GM23338 (cell line): ENCODE data around the gene GRIN3A. TPM values are rescaled to one million over a fixed set of nuclear protein-coding genes. Genes with fewer than 3 reads are reported as not detected.
"Not testable (repeated sequence)": the region's sequence is repeated elsewhere in the genome, so short reads cannot be mapped to it uniquely, and the experiment has no call there.

Source experiments
- ATAC-seq: fragments of 200-7000 bp; cut with Tn5 transposase; 3 replicates; pipeline ENCODE4 v1.9.1; 2020
- DNase-seq: peaks from one replicate; pipeline ENCODE4 v3.0.0-alpha.2; 2015; ENCODE audit warnings: low spot score
- H2AFZ ChIP-seq: fragments of 200-600 bp; sonication (generic); 2 replicates; pipeline ENCODE4 v1.8.0; 2016; ENCODE audit warnings: antibody characterized with exemption, mild to moderate bottlenecking, moderate library complexity
- H3F3A ChIP-seq: fragments of 200-600 bp; sonication (generic); replicated peaks from 2 replicates; pipeline ENCODE4 v1.8.0; 2017; ENCODE audit warnings: antibody characterized with exemption, mixed run types, low read depth
- H3K27ac ChIP-seq: fragments of 200-600 bp; sonication (generic); 2 replicates; pipeline ENCODE4 v1.6.1; 2016; ENCODE audit warnings: low read depth
- H3K27me3 ChIP-seq: fragments of 200-600 bp; sonication (generic); 2 replicates; pipeline ENCODE4 v1.8.0; 2016; ENCODE audit warnings: mild to moderate bottlenecking, mixed run types, moderate library complexity; ENCODE audit not compliant: insufficient read depth
- H3K36me3 ChIP-seq: fragments of 200-600 bp; sonication (generic); 2 replicates; pipeline ENCODE4 v1.8.0; 2016; ENCODE audit warnings: mild to moderate bottlenecking; ENCODE audit not compliant: insufficient read depth
- H3K4me1 ChIP-seq: fragments of 200-600 bp; sonication (generic); 2 replicates; pipeline ENCODE4 v1.8.0; 2016; ENCODE audit warnings: mild to moderate bottlenecking, moderate library complexity; ENCODE audit not compliant: insufficient read depth
- H3K4me2 ChIP-seq: fragments of 200-600 bp; sonication (generic); 2 replicates; pipeline ENCODE4 v1.7.1; 2017; ENCODE audit warnings: mixed run types
- H3K4me3 ChIP-seq: fragments of 200-600 bp; sonication (generic); 2 replicates; pipeline ENCODE4 v1.6.1; 2016; ENCODE audit warnings: mixed run types
- H3K79me2 ChIP-seq: fragments of 200-600 bp; sonication (generic); replicated peaks from 2 replicates; pipeline ENCODE4 v1.8.0; 2017; ENCODE audit warnings: mild to moderate bottlenecking; ENCODE audit not compliant: insufficient read depth
- H3K9me2 ChIP-seq: fragments of 200-600 bp; sonication (generic); 2 replicates; pipeline ENCODE4 v1.8.0; 2017; ENCODE audit not compliant: insufficient read depth
- H4K20me1 ChIP-seq: fragments of 200-600 bp; sonication (generic); replicated peaks from 2 replicates; pipeline ENCODE4 v1.8.0; 2017; ENCODE audit warnings: mild to moderate bottlenecking; ENCODE audit not compliant: insufficient read depth
- H3K27ac Mint-ChIP-seq: 2 replicates; pipeline ENCODE4 v1.8.0; 2020; ENCODE audit warnings: inconsistent platforms, mild to moderate bottlenecking, moderate library complexity, mixed read lengths
- H3K27me3 Mint-ChIP-seq: 3 replicates; pipeline ENCODE4 v1.8.0; 2022; ENCODE audit warnings: low read depth, mild to moderate bottlenecking, moderate library complexity, mixed read lengths, inconsistent platforms; ENCODE audit not compliant: insufficient read depth, poor library complexity
- H3K36me3 Mint-ChIP-seq: 3 replicates; pipeline ENCODE4 v1.8.0; 2021; ENCODE audit warnings: low read depth, mild to moderate bottlenecking, inconsistent platforms, moderate library complexity, mixed read lengths
- H3K4me1 Mint-ChIP-seq: 3 replicates; pipeline ENCODE4 v1.8.0; 2020; ENCODE audit warnings: mild to moderate bottlenecking, inconsistent platforms, mixed read lengths
- H3K4me3 Mint-ChIP-seq: 3 replicates; pipeline ENCODE4 v1.8.0; 2021; ENCODE audit warnings: moderate library complexity, mild to moderate bottlenecking, inconsistent platforms, mixed read lengths
- H3K9me3 Mint-ChIP-seq: 3 replicates; pipeline ENCODE4 v1.8.0; 2020; ENCODE audit warnings: moderate library complexity, mild to moderate bottlenecking, inconsistent platforms, mixed read lengths
- EZH2 ChIP-seq: fragments of 200-600 bp; sonication (generic); IDR thresholded peaks from one replicate; pipeline ENCODE4 v1.8.0; 2017; ENCODE audit warnings: antibody characterized with exemption, mild to moderate bottlenecking, low read depth; ENCODE audit not compliant: unreplicated experiment
- EZH2phosphoT487 ChIP-seq: fragments of 200-600 bp; sonication (generic); IDR thresholded peaks from one replicate; pipeline ENCODE4 v1.8.1; 2018; ENCODE audit warnings: antibody characterized with exemption; ENCODE audit not compliant: unreplicated experiment
- ZNF462 ChIP-seq: fragments of 250-450 bp; sonication (Bioruptor Pico); IDR thresholded peaks from 2 replicates; pipeline ENCODE4 v1.5.0; 2020; ENCODE audit warnings: mild to moderate bottlenecking, moderate library complexity
- polyA plus RNA-seq: library from polyadenylated mRNA; unstranded; fragments of >200 nt; fragmentation: Nextera tagmentation; extraction: Ambion mirVana; gene quantifications from 2 replicates; pipeline ENCODE4 v1.2.1, GENCODE V29; 2016
- total RNA-seq: library from RNA; depleted of rRNA; stranded (reverse); fragments of >200 nt; shearing (Covaris generic); gene quantifications from 2 replicates; pipeline ENCODE4 v1.2.3, GENCODE V29; 2014
- TF ChIP-seq, protein P1 (sequence below), 2 experiments: fragments of 200-600 bp in 1 of 2; sonication (generic) in 1 of 2; conservative IDR thresholded peaks; 2 replicates each; pipeline versions ENCODE4 v1.5.1 to v1.6.1; 2016 to 2017; ENCODE audit warnings: antibody characterized with exemption in 2 of 2, low read depth in 2 of 2, mild to moderate bottlenecking in 2 of 2, moderate library complexity in 1 of 2

The GRIN3A gene
- total and polyA plus RNA-seq, 2 experiments from 2014 or later = 0.03 to 0.05 TPM

DNA sequence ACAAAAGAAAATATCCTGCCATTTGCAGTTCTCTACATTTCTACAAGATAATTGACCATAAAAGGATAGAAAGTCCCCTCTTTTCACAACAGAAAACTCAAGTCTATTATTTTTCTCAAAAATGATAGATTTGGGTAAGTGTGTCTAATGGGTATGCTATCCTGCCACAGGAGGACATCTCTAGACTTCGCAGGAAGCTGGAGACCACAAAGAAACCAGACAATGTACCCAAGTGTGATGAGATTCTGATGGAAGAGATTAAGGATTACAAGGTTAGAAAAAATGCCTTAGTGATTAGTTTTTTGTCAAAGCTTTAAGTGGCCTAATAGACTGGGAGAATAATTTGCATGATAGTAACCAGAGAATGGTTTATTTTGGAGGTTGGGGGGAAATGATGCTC is 176.7 kb downstream of the GRIN3A start:
- Histone ChIP-seq H4K20me1 (no peaks in the 10 kb centered on the region), H3K4me3 (no peak overlapping the region), H3K4me2 (no peak overlapping the region), H3K4me1 (no peaks in the 10 kb centered on the region), H3K27me3 (no peaks in the 10 kb centered on the region), H3F3A (no peaks in the 10 kb centered on the region), H2AFZ (no peak overlapping the region), H3K27ac (no peak overlapping the region), H3K79me2 (peaks cover 24% of the 10 kb centered on the region), H3K9me2 (no peaks in the 10 kb centered on the region), H3K36me3 (peaks cover 63% of the 10 kb centered on the region)
- Mint-ChIP-seq H3K4me3 (no peak overlapping the region), H3K4me1 (no peaks in the 10 kb centered on the region), H3K36me3 (peaks cover 80% of the 10 kb centered on the region), H3K9me3 (no peaks in the 10 kb centered on the region), H3K27me3 (no peaks in the 10 kb centered on the region), H3K27ac (no peak overlapping the region; the same call in 1 of the 2 replicates)
- DNase-seq = no peak
- no peak for ATAC-seq
- no peak for TF ChIP-seq EZH2phosphoT487
- TF ChIP-seq EZH2 = no peak

- H3K27me3 Mint-ChIP-seq, H3K27ac Mint-ChIP-seq, H3K4me1 ChIP-seq, H3K27ac ChIP-seq, H3K27me3 ChIP-seq, H3K4me2 ChIP-seq, H2AFZ ChIP-seq, H3K9me2 ChIP-seq, H3K4me3 ChIP-seq, H3K9me3 Mint-ChIP-seq, H3K4me1 Mint-ChIP-seq, H3K4me3 Mint-ChIP-seq, H3F3A ChIP-seq, H3K79me2 ChIP-seq, H4K20me1 ChIP-seq: not testable (repeated sequence)
- peaks cover 57% of the 10 kb centered on the region for H3K36me3 ChIP-seq
- peak; percentile 54 for DNase-seq
- peak; percentile 29; the same call in 1 of the 3 replicates for ATAC-seq
- H3K36me3 Mint-ChIP-seq = peaks cover 80% of the 10 kb centered on the region
- peak; percentile 4; the same call in 1 of the 2 replicates for TF ChIP-seq ZNF462
- TF ChIP-seq, protein P1, sequence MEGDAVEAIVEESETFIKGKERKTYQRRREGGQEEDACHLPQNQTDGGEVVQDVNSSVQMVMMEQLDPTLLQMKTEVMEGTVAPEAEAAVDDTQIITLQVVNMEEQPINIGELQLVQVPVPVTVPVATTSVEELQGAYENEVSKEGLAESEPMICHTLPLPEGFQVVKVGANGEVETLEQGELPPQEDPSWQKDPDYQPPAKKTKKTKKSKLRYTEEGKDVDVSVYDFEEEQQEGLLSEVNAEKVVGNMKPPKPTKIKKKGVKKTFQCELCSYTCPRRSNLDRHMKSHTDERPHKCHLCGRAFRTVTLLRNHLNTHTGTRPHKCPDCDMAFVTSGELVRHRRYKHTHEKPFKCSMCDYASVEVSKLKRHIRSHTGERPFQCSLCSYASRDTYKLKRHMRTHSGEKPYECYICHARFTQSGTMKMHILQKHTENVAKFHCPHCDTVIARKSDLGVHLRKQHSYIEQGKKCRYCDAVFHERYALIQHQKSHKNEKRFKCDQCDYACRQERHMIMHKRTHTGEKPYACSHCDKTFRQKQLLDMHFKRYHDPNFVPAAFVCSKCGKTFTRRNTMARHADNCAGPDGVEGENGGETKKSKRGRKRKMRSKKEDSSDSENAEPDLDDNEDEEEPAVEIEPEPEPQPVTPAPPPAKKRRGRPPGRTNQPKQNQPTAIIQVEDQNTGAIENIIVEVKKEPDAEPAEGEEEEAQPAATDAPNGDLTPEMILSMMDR (conservative IDR thresholded peaks at IDR 0.05; ENCODE audit: low read depth in 2 of 2) = peak; percentile 56 to 60
Observed at GRCh38 chr9:101549472-101550098, 188.9 kb downstream of the GRIN3A start.
